ENCODE results near the gene HSPB9. TPM values are rescaled to one million over a fixed set of nuclear protein-coding genes. Genes with fewer than 3 reads are reported as not detected.
A peak's percentile ranks its signal among the peaks of the same experiment; 100 is the strongest.

The HSPB9 gene
- total RNA-seq, 1 donor from 2014 or later, result not detected

- H3K27me3 ChIP-seq, result no peaks in the 10 kb centered on the region
- DNase-seq (ENCODE audit: low spot score in 2 of 2), result no peak
- H3K4me1 ChIP-seq, result peaks cover 8 to 25% of the 10 kb centered on the region in 2 donors
- peaks cover 7 to 11% of the 10 kb centered on the region in 2 donors for H3K36me3 ChIP-seq
- intact Hi-C loops (cut with DNase I), result no loop called here
- no peaks in the 10 kb centered on the region for H3K9me3 ChIP-seq
- peak overlapping the region; percentile 76 to 87 for H3K27ac ChIP-seq
- no peak for TF ChIP-seq CTCF (IDR thresholded peaks at IDR 0.05)
- H3K4me3 ChIP-seq, result peak overlapping the region; percentile 92 to 96
Observed at GRCh38 chr17:42153919-42154742, 31.5 kb downstream of the HSPB9 start.

- no peaks in the 10 kb centered on the region for H3K9me3 ChIP-seq
- peaks cover 8 to 22% of the 10 kb centered on the region in 2 donors for H3K4me1 ChIP-seq
- peak overlapping the region; percentile 92 to 96 for H3K4me3 ChIP-seq
- no peak overlapping the region for H3K27ac ChIP-seq
- H3K27me3 ChIP-seq, result no peaks in the 10 kb centered on the region
- intact Hi-C loops (cut with DNase I), result loop anchor here (1.0 to 5.0 kb wide), 2 partner anchors 33 to 189 kb away; partner anchors contain the start of genes CNP, HSPB9 and KAT2A
- TF ChIP-seq CTCF (IDR thresholded peaks at IDR 0.05), result no peak
- H3K36me3 ChIP-seq, result peaks cover 4 to 7% of the 10 kb centered on the region in 2 donors
- DNase-seq (ENCODE audit: low spot score in 2 of 2), result no peak
Observed at GRCh38 chr17:42155614-42156045, 33.0 kb downstream of the HSPB9 start.

GRCh38 chr17:42159796-42160530 is 37.4 kb downstream of the HSPB9 start:
- no peak for DNase-seq (ENCODE audit: low spot score in 2 of 2)
- Histone ChIP-seq H3K27me3 (no peaks in the 10 kb centered on the region), H3K36me3 (no peaks in the 10 kb centered on the region), H3K4me3 (no peak overlapping the region), H3K4me1 (peaks cover 0 to 3% of the 10 kb centered on the region in 2 donors), H3K9me3 (no peaks in the 10 kb centered on the region), H3K27ac (no peak overlapping the region)
- no peak for TF ChIP-seq CTCF (IDR thresholded peaks at IDR 0.05)
- intact Hi-C loops (cut with DNase I), result loop anchor here (5.0 kb wide), 1 partner anchor 38 kb away; the partner anchor contains the start of genes HSPB9 and KAT2A

GRCh38 chr17:42160531-42160910 is 37.9 kb downstream of the HSPB9 start:
- no peak for TF ChIP-seq CTCF (IDR thresholded peaks at IDR 0.05)
- no peak for DNase-seq (ENCODE audit: low spot score in 2 of 2)
- Histone ChIP-seq H3K36me3 (no peaks in the 10 kb centered on the region), H3K9me3 (no peaks in the 10 kb centered on the region), H3K4me3 (no peak overlapping the region), H3K4me1 (peaks cover 0 to under 1% of the 10 kb centered on the region in 2 donors), H3K27ac (no peak overlapping the region), H3K27me3 (no peaks in the 10 kb centered on the region)
- intact Hi-C loops (cut with DNase I), result no loop called here

- H3K27ac ChIP-seq, result no peak overlapping the region
- TF ChIP-seq CTCF (IDR thresholded peaks at IDR 0.05), result peak in 1 of 3 experiments; percentile 11
- H3K27me3 ChIP-seq, result no peaks in the 10 kb centered on the region
- H3K4me1 ChIP-seq, result no peaks in the 10 kb centered on the region
- no peaks in the 10 kb centered on the region for H3K36me3 ChIP-seq
- intact Hi-C loops (cut with DNase I), result no loop called here
- H3K9me3 ChIP-seq, result no peaks in the 10 kb centered on the region
- H3K4me3 ChIP-seq, result no peak overlapping the region
- no peak for DNase-seq (ENCODE audit: low spot score in 2 of 2)
Observed at GRCh38 chr17:42163113-42163512, 40.5 kb downstream of the HSPB9 start.

Measured in ascending aorta (tissue), 2 donors.